Smooth muscle cell (in vitro differentiated cells): ENCODE results near the gene DPF3. TPM values are rescaled to one million over a fixed set of nuclear protein-coding genes. Genes with fewer than 3 reads are reported as not detected.

Experiments used
- DNase-seq: peaks from one replicate; lab custom pipeline; 2025; ENCODE audit not compliant: unreplicated experiment; lab: John Stamatoyannopoulos, UW
- H2AFZ ChIP-seq: fragments of 200-600 bp; sonication (generic); 2 replicates; pipeline ENCODE4 v1.6.0; 2016; ENCODE audit warnings: antibody characterized with exemption, low read depth, mild to moderate bottlenecking
- H3F3A ChIP-seq: fragments of 200-600 bp; sonication (generic); 2 replicates; pipeline ENCODE4 v1.6.0; 2017; ENCODE audit warnings: antibody characterized with exemption, low read depth
- H3K27ac ChIP-seq: fragments of 200-600 bp; sonication (generic); 2 replicates; pipeline ENCODE4 v1.5.1; 2016; ENCODE audit warnings: low read depth, mild to moderate bottlenecking
- H3K27me3 ChIP-seq: fragments of 200-600 bp; sonication (generic); 2 replicates; pipeline ENCODE4 v1.6.1; 2016; ENCODE audit warnings: low read depth, mild to moderate bottlenecking
- H3K36me3 ChIP-seq: fragments of 200-600 bp; sonication (generic); 2 replicates; pipeline ENCODE4 v1.5.1; 2016; ENCODE audit warnings: low read depth
- H3K4me1 ChIP-seq: fragments of 200-600 bp; sonication (generic); 2 replicates; pipeline ENCODE4 v1.5.1; 2016; ENCODE audit warnings: low read depth
- H3K4me2 ChIP-seq: fragments of 200-600 bp; sonication (generic); 2 replicates; pipeline ENCODE4 v1.6.0; 2016; ENCODE audit warnings: mild to moderate bottlenecking
- H3K4me3 ChIP-seq: fragments of 200-600 bp; sonication (generic); 2 replicates; pipeline ENCODE4 v1.5.1; 2016; ENCODE audit warnings: mild to moderate bottlenecking
- H3K79me2 ChIP-seq: fragments of 200-600 bp; sonication (generic); 2 replicates; pipeline ENCODE4 v1.6.0; 2016; ENCODE audit warnings: low read depth, mild to moderate bottlenecking
- H3K9ac ChIP-seq: fragments of 200-600 bp; sonication (generic); 2 replicates; pipeline ENCODE4 v1.6.0; 2016; ENCODE audit warnings: low read depth
- H3K9me3 ChIP-seq: fragments of 200-600 bp; sonication (generic); replicated peaks from 2 replicates; pipeline ENCODE4 v1.5.1; 2016; ENCODE audit warnings: low read depth
- H4K20me1 ChIP-seq: fragments of 200-600 bp; sonication (generic); 2 replicates; pipeline ENCODE4 v1.6.0; 2016; ENCODE audit warnings: low read depth
- CTCF ChIP-seq: fragments of 200-600 bp; sonication (generic); IDR thresholded peaks from 2 replicates; pipeline ENCODE4 v1.5.1; 2017; ENCODE audit warnings: borderline replicate concordance, mild to moderate bottlenecking, antibody characterized with exemption; ENCODE audit not compliant: insufficient read depth, poor library complexity, severe bottlenecking
- WGBS: methylation state at CpG from one replicate; pipeline ENCODE4 v1.1.7; 2016; ENCODE audit warnings: low lambda C conversion rate; 5-methylcytosine and 5-hydroxymethylcytosine counted together
- polyA plus RNA-seq: library from polyadenylated mRNA; unstranded; fragments of >200 nt; fragmentation: Nextera tagmentation; extraction: Ambion mirVana; gene quantifications from 2 replicates; pipeline ENCODE4 v1.2.1, GENCODE V29; 2016
- total RNA-seq: library from RNA; depleted of rRNA; stranded (reverse); fragments of >200 nt; gene quantifications from 2 replicates; pipeline ENCODE4 v1.2.3, GENCODE V29; 2014

DPF3 gene
- total and polyA plus RNA-seq, 2 experiments from 2014 or later = 4.9 to 12.6 TPM

DNA sequence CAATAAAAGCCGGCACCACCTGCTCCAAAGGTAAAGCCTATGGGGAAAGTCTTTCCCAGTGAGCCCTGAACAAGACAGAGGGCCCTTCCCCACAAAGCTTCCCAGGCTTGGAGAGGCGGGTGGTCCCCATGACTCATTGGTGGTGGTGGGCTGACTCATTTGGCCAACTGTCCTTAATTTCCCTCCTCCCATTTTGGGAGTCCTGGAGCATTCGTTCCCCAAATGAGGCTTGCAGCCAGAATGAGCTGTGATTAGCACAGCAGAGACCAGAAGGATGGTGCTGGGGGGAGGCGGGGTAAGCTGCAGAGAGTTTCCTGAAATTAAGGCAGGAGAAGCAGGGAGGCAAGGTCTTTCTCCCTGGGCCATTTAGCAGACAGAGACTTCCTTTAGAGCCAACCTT is 241.7 kb downstream of the DPF3 start:
- WGBS = 70% methylated on average over 4 of the region's 4 CpGs
- H3K27me3 ChIP-seq = no peaks in the 10 kb centered on the region
- no peak overlapping the region for H2AFZ ChIP-seq

DNA sequence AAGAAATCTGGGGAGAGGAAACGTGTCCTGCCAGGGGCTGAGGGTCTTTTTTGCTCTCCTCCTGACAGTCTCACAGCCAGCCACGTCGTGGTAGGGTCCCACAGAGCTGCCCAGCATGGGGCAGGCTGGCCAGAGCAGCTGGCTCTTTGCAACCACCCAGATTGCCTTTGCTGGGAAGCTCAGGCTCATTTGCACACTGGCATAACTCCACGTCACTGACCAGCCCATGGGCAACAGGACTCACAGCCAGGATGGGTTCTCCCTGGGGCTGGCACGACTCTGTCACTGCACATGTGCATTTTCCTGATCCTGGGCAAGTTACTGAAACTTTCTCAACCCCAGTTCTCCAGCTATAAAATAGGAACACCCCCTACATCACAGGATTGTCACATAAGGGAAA is 242.2 kb downstream of the DPF3 start:
- no peaks in the 10 kb centered on the region for H3F3A ChIP-seq
- no peaks in the 10 kb centered on the region for H3K9me3 ChIP-seq
- no peak overlapping the region for H3K9ac ChIP-seq
- TF ChIP-seq CTCF = no peak
- H3K4me2 ChIP-seq = no peak overlapping the region
- no peak overlapping the region for H2AFZ ChIP-seq
- no peaks in the 10 kb centered on the region for H4K20me1 ChIP-seq
- 88% methylated on average over 5 of the region's 5 CpGs for WGBS
- no peaks in the 10 kb centered on the region for H3K36me3 ChIP-seq
- DNase-seq = no peak
- no peak overlapping the region for H3K4me3 ChIP-seq
- H3K27ac ChIP-seq = no peak overlapping the region
- H3K79me2 ChIP-seq = no peaks in the 10 kb centered on the region
- H3K27me3 ChIP-seq = no peaks in the 10 kb centered on the region
- no peaks in the 10 kb centered on the region for H3K4me1 ChIP-seq

More for the DNA sequence above, 241.7 kb downstream of the DPF3 start:
- Histone ChIP-seq H3K36me3 (no peaks in the 10 kb centered on the region), H3K4me1 (no peaks in the 10 kb centered on the region), H3K79me2 (no peaks in the 10 kb centered on the region), H3K27ac (no peak overlapping the region), H3K4me2 (no peak overlapping the region), H4K20me1 (no peaks in the 10 kb centered on the region), H3K9me3 (no peaks in the 10 kb centered on the region), H3K9ac (no peak overlapping the region), H3K4me3 (no peak overlapping the region), H3F3A (no peaks in the 10 kb centered on the region)
- no peak for DNase-seq
- TF ChIP-seq CTCF = no peak

DNA sequence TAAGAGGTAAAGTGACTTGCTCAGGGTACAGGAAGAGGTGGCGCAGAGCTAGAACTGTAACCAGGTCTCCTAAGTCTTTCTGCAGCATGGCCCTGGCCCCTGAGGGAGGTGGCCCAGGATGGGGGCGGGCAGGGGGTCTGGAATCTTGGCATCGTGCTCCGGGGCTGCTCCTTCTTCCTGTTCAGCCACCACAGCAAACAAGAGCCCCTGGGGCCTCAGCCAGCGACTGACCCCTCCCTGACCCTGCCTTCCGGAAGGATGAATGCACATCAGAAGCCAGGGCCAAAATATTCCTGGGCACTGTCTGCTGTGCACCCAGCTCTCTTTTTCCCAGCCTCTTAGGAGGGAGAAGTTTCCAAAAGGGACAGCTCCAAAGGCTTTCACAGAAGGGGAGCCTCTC is 242.8 kb downstream of the DPF3 start:
- WGBS = 72% methylated on average over 6 of the region's 6 CpGs
- Histone ChIP-seq H3K9ac (no peak overlapping the region), H3K27ac (no peak overlapping the region), H3K79me2 (no peaks in the 10 kb centered on the region), H2AFZ (no peak overlapping the region), H3K4me1 (no peaks in the 10 kb centered on the region), H3K4me3 (no peak overlapping the region), H3K4me2 (no peak overlapping the region), H3K9me3 (no peaks in the 10 kb centered on the region), H3F3A (no peaks in the 10 kb centered on the region), H4K20me1 (no peaks in the 10 kb centered on the region), H3K27me3 (no peaks in the 10 kb centered on the region), H3K36me3 (no peaks in the 10 kb centered on the region)
- DNase-seq = no peak
- TF ChIP-seq CTCF = no peak

DNA sequence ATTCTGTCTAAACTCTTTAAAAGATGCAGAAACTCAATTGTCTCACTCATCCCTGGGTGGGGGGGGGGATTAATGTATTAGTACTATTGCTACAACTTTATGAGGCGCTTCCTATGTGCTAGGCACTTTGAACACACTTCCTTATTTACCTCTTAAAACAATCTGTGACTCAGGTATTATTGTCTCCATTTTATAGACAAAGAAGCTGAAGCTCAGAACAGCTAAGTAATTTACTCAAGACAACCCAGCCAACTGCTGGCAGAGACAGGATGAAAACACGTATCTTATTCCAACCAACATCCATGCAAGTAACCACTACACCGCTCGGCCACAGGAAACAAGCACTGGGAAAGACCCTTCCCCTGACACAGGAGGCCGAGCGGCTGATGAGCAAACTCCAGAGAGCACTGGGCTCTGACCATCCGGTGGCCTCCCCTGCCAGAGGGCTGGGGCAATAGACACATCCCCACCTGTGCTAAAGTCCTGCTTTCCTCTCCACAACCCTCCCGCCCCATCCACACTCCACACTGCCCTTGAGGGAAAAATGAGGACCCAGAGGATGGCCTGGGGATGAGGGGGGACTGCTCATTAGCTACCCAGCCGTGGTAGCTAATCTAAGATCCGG is 244.2 kb downstream of the DPF3 start:
- Histone ChIP-seq H3K79me2 (no peaks in the 10 kb centered on the region), H3K27me3 (no peaks in the 10 kb centered on the region), H3K4me3 (no peak overlapping the region), H3K27ac (no peak overlapping the region), H3F3A (no peaks in the 10 kb centered on the region), H4K20me1 (no peaks in the 10 kb centered on the region), H2AFZ (no peak overlapping the region), H3K4me1 (no peaks in the 10 kb centered on the region), H3K36me3 (no peaks in the 10 kb centered on the region), H3K4me2 (no peak overlapping the region), H3K9me3 (no peaks in the 10 kb centered on the region), H3K9ac (no peak overlapping the region)
- 86% methylated on average over 10 of the region's 10 CpGs for WGBS
- no peak for DNase-seq
- TF ChIP-seq CTCF = no peak
